H1 (cell line): Measurements from ENCODE around the gene MS4A3.

Source experiments
- CEBPB ChIP-seq: IDR thresholded peaks from 2 replicates; pipeline ENCODE4 v1.6.1; 2012; ENCODE audit warnings: low read depth, low read length
- CTCF ChIP-seq, 3 experiments: IDR thresholded peaks; 1 replicate in 2 of 3; 2 replicates in 1 of 3; pipeline versions ENCODE4 v1.5.1 to v1.6.1; 2011; ENCODE audit warnings: low read length in 3 of 3, mild to moderate bottlenecking in 3 of 3, inconsistent platforms in 2 of 3, low read depth in 1 of 3, moderate library complexity in 1 of 3; ENCODE audit not compliant: insufficient read depth in 1 of 3; ENCODE audit errors: control extremely low read depth in 1 of 3
- EGR1 ChIP-seq: IDR thresholded peaks from 2 replicates; pipeline ENCODE4 v1.6.1; 2011; ENCODE audit warnings: low read depth, low read length, borderline replicate concordance
- NRF1 ChIP-seq: IDR thresholded peaks from 2 replicates; pipeline ENCODE4 v1.6.1; 2011; ENCODE audit warnings: mild to moderate bottlenecking, low read depth, low read length, improper control_type of control experiment
- RAD21 ChIP-seq, 2 experiments: IDR thresholded peaks in 1 of 2; conservative IDR thresholded peaks in 1 of 2; 2 replicates each; pipeline ENCODE4 v1.6.1; 2011; ENCODE audit warnings: low read depth in 2 of 2, low read length in 2 of 2, improper control_type of control experiment in 1 of 2, inconsistent platforms in 1 of 2, mild to moderate bottlenecking in 1 of 2, moderate library complexity in 1 of 2
- SP1 ChIP-seq: IDR thresholded peaks from 2 replicates; pipeline ENCODE4 v1.6.1; 2011; ENCODE audit warnings: low read depth, low read length

DNA sequence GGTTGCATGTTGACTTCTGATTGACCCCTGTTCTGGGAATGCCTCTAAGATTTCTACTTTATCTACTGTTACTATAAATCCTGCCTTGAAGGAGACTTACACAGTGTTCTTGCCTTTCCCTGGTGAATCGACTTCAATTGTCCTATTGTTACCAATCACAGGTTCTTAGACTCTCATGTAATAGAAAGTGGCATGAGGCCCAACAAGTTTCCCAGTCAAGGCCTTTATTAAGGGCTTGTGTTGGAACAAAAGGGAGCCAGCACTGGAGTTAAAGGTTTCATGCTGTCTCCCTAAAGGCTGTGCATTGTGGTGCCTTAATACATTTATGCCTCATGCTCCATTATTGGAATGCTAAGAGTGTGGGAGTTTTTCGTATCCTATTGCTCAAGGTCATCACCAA lies 55.3 kb downstream of the MS4A3 start:
- TF ChIP-seq EGR1 (no peak), RAD21 (IDR thresholded peaks at IDR 0.05 in 1 of 2, conservative IDR thresholded peaks at IDR 0.05 in 1 of 2; ENCODE audit: low read depth in 2 of 2, low read length in 2 of 2) (no peak), CEBPB (no peak), NRF1 (no peak), SP1 (no peak), CTCF (IDR thresholded peaks at IDR 0.05; ENCODE audit: control extremely low read depth in 1 of 3, insufficient read depth in 1 of 3, low read depth in 1 of 3, low read length in 3 of 3) (no peak)
